SU-DHL-6 (cell line): ENCODE measurements around the gene CCDC30.

Experiments used
- EZH2phosphoT487 ChIP-seq: fragments of 200-600 bp; sonication (generic), shearing (Covaris generic); conservative IDR thresholded peaks from 2 replicates; pipeline ENCODE4 v1.6.1; 2018; ENCODE audit warnings: mild to moderate bottlenecking, antibody characterized with exemption, low read length, moderate library complexity, mixed read lengths
- TF ChIP-seq, protein P1 (sequence below): fragments of 200-600 bp; sonication (generic); IDR thresholded peaks from one replicate; pipeline ENCODE4 v1.5.1; 2017; ENCODE audit warnings: antibody characterized with exemption, mild to moderate bottlenecking, low read length, moderate library complexity; ENCODE audit not compliant: insufficient read depth, poor library complexity, severe bottlenecking

DNA sequence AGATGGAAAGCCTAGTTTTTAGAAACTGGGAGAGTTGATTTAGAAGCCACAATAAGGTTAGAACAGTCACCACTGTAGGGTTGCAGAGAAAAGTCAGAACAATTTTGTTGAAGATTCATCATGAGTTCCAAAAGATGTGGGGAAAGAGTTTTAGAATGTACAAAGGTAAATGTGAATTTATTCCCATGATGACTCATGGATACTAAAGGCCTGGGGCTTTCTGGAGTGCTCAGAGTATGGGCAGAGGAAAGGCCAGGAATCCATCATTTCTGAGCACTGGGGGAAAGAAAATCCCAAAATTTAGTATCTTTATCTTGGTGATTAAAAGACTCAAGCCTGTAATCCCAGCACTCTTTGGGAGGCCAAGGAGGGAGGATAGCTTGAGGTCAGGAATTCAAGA lies 236.9 kb downstream of the CCDC30 start:
- TF ChIP-seq, protein P1, sequence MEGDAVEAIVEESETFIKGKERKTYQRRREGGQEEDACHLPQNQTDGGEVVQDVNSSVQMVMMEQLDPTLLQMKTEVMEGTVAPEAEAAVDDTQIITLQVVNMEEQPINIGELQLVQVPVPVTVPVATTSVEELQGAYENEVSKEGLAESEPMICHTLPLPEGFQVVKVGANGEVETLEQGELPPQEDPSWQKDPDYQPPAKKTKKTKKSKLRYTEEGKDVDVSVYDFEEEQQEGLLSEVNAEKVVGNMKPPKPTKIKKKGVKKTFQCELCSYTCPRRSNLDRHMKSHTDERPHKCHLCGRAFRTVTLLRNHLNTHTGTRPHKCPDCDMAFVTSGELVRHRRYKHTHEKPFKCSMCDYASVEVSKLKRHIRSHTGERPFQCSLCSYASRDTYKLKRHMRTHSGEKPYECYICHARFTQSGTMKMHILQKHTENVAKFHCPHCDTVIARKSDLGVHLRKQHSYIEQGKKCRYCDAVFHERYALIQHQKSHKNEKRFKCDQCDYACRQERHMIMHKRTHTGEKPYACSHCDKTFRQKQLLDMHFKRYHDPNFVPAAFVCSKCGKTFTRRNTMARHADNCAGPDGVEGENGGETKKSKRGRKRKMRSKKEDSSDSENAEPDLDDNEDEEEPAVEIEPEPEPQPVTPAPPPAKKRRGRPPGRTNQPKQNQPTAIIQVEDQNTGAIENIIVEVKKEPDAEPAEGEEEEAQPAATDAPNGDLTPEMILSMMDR: no peak
- no peak for TF ChIP-seq EZH2phosphoT487
